ENCODE data around the gene IQCF5.
"Not testable (repeated sequence)": the region's sequence is repeated elsewhere in the genome, so short reads cannot be mapped to it uniquely, and the experiment has no call there.

IQCF5 gene

DNA sequence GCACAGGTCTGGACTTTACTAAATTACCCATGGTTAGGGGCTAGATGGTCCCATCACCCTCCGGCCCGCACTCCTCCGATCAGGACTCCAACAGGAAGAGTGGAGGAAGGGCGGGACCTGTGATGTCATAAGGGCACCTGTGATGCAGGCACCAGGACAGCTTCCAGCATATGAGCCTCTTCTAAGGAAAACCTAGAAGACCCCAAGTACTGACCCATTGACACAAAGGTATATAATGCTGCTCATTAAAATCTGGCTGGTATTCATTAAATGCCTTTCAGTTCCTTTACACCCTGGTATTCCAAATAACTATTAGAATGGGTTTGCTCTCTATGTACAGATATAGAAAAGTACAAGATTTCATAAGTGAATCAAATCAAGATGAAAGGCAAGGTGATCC lies at the start of gene IQCF5:
IQCF5 (minus strand) TSS at position 101 of the 400 bp plus-strand sequence; CDS start at position 31, 70 bp downstream.
- DNase-seq (ENCODE audit: low read depth): no peak
- no peak within 1 kb of the TSS for H3K4me3 ChIP-seq (ENCODE audit: low read depth, low read length)

GRCh38 chr3:51921081-51921578 lies 45.7 kb upstream of the IQCF5 start:
- no peak for DNase-seq (ENCODE audit: low read depth)
- no peak overlapping the region for H3K4me3 ChIP-seq (ENCODE audit: low read depth, low read length)

GRCh38 chr3:51916418-51916817 lies 41.0 kb upstream of the IQCF5 start:
- H3K4me3 ChIP-seq (ENCODE audit: low read depth, low read length): no peak overlapping the region
- DNase-seq (ENCODE audit: low read depth): no peak

GRCh38 chr3:51908026-51908425 lies 32.6 kb upstream of the IQCF5 start:
- no peak overlapping the region for H3K4me3 ChIP-seq (ENCODE audit: low read depth, low read length)
- DNase-seq (ENCODE audit: low read depth): no peak

GRCh38 chr3:51904034-51904823 lies 28.8 kb upstream of the IQCF5 start:
- DNase-seq (ENCODE audit: low read depth): no peak
- no peak overlapping the region for H3K4me3 ChIP-seq (ENCODE audit: low read depth, low read length)

DNA sequence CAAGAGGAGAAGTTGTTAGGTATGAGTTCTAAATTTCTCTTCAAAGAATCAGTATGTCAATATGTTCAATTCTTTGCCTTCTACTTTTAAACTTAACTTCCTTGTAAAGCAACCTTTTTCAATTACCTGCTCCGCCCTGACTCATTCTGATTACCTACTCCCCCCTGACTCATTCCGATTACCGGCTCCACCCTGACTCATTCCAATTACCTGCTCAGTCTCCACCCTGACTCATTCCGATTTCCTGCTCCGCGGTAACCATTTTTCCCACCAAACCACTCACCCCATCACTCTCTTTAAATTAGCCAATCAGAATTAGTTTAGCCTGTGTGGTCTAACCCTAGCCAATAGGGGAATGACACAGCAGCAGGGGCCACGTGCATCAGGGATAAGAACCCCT lies 27.0 kb upstream of the IQCF5 start:
- not testable (repeated sequence) for DNase-seq (ENCODE audit: low read depth); H3K4me3 ChIP-seq (ENCODE audit: low read depth, low read length)

GRCh38 chr3:51900043-51900442 lies 24.6 kb upstream of the IQCF5 start:
- DNase-seq (ENCODE audit: low read depth); H3K4me3 ChIP-seq (ENCODE audit: low read depth, low read length): not testable (repeated sequence)

DNA sequence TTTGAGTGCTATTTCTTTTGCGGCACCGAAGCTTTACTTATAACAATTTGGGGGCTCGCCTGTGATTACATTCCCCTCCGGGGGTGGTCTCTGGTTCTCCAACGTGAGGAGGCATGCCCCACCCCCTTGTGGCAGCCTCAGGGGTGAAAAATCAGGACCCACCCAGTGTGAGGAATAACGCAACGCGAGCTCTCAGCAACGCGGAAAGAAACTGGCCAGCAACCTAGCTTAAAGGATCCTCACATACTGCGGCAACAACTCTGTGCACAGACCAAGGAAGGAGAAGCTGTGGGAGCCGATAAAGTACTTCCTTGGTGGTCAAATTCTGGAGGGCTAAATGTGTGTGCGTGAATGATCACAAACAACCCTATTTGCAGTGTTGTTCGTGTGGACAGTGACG lies 22.0 kb upstream of the IQCF5 start:
- no peak overlapping the region for H3K4me3 ChIP-seq (ENCODE audit: low read depth, low read length)
- DNase-seq (ENCODE audit: low read depth): no peak

- no peak overlapping the region for H3K4me3 ChIP-seq (ENCODE audit: low read depth, low read length)
- DNase-seq (ENCODE audit: low read depth): no peak
Observed at GRCh38 chr3:51896607-51897305, 21.4 kb upstream of the IQCF5 start.

DNA sequence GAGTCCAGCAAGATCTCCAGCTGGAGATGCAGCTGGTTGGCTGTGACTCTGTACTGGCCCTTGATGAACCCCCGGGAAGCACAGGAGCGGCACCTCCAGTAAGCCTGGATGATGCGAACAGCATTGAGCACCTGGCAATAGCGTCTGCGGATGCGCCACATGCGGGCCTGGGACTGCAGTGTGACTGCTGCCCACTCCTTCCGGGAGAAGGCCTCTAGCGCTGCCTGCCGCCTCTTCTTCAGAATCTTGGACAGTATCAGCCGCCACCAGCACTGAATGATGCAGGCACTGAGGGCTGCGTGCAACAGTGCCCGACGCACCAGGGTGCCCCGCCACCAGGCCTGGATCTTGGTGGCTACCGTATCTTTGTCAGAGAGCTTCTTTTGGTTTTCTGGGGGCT lies 19.5 kb upstream of the IQCF5 start:
- no peak for DNase-seq (ENCODE audit: low read depth)
- H3K4me3 ChIP-seq (ENCODE audit: low read depth, low read length): no peak overlapping the region

DNA sequence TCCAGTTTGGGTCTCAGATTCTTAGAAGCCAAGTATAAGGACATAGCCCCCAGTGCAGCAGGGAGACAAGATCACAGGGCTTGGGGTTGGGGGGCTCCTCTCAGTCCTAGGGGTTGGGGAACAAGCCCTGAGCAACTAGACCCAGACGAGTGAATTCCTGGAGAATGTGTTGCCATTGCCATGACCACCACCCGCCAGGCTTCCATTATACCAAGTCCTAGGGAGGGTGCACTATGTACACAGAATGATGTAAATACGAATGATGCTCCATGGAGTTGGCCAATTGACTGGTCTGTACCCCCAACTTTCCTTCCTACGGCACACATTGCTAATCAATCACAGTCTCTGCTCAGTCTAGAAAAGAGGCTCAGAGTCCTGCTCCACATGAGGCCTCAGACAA lies 19.0 kb upstream of the IQCF5 start:
- DNase-seq (ENCODE audit: low read depth): no peak

GRCh38 chr3:51891242-51892039 lies 16.0 kb upstream of the IQCF5 start:
- no peak overlapping the region for H3K4me3 ChIP-seq (ENCODE audit: low read depth, low read length)
- DNase-seq (ENCODE audit: low read depth): no peak

More for the DNA sequence above, 19.0 kb upstream of the IQCF5 start:
- H3K4me3 ChIP-seq (ENCODE audit: low read depth, low read length): no peak overlapping the region

DNA sequence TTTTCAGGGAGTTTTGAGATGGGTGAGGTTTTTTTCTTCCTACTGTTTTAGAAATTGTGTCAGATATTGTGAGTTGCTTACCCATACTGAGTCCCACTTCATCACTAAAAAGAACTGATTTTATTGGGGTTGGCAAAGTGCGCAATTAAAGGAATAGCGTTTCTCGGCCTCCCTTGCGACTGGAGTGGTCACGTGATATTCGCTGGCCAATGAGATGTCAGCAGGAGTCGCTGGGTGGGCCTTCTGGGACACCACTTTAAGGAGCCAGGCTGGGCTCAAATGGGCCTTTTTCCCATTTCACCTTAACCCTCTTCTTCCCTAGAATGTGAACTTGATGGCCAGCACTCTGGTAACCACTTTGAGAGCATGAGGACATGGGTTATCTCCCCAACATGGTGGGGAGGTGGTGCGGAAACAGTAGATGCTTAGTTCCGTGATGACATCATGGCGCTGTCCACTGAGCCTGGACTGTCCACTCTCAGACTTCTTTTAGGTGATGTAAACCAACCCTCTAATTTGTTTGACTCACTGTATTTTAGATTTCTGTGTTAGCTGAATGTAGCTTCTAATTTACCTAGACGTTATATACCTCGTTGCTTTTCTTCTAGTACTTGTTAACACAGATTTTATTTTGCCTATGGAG lies 13.2 kb upstream of the IQCF5 start:
- no peak overlapping the region for H3K4me3 ChIP-seq (ENCODE audit: low read depth, low read length)
- DNase-seq (ENCODE audit: low read depth): no peak

DNA sequence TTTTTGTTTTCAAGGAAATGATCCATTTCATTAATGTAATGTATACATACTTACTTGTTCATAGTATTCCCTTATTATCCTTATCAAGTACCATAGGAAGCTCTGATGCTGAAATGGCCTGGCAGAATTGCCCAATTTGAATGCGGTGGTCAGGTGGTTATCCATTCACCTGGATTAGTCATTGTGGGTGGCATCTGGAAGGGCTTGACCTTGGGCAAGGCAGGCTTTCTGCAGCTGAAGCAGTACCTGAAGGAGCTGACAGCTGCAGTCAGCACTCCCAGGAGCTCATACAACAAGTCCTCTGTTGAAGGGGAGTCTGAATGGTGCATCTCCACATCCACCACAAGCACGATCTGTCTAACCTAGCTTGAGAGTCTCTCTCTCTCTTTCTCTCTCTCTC lies 12.2 kb upstream of the IQCF5 start:
- H3K4me3 ChIP-seq (ENCODE audit: low read depth, low read length): no peak overlapping the region
- no peak for DNase-seq (ENCODE audit: low read depth)

DNA sequence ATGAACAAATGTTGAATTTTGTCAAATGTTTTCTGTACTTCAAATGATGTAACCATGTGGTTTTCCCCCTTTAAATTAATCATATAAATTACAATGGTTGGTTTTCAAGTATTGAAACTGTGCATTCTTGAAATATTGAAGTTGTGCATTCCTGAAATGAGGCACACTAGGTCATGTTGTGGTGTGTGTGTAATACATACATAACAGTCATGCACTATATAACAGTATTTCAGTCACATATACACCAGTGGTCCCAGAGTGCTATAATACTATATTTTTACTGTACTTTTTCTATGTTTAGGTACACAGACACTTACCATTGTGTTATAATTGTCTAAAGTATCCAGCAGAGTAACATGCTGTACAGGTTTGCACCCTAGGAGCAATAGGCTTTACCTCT lies 11.0 kb upstream of the IQCF5 start:
- no peak overlapping the region for H3K4me3 ChIP-seq (ENCODE audit: low read depth, low read length)
- no peak for DNase-seq (ENCODE audit: low read depth)

DNA sequence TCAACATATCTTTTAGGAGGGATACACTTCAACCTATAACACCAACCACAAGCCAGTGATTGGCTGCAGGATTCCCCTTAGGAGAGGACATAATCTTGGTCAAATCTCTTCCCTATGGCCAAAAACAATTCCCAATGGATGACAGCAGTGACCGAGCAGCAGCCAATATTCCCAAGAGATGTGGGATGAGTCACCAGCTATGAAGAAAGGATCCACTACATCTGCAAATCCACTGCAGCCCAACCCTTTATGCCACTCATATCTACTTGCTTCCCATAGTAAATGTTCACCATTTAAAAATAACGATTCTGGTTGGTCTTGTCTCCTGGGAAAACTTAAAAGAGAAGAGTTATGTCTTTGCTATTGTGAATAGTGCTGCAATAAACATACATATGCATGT lies 4.5 kb upstream of the IQCF5 start:
- no peak for DNase-seq (ENCODE audit: low read depth)
- no peak overlapping the region for H3K4me3 ChIP-seq (ENCODE audit: low read depth, low read length)

GRCh38 chr3:51876186-51876585 lies 785 bp upstream of the IQCF5 start:
- no peak overlapping the region for H3K4me3 ChIP-seq (ENCODE audit: low read depth, low read length)
- DNase-seq (ENCODE audit: low read depth): no peak

DNA sequence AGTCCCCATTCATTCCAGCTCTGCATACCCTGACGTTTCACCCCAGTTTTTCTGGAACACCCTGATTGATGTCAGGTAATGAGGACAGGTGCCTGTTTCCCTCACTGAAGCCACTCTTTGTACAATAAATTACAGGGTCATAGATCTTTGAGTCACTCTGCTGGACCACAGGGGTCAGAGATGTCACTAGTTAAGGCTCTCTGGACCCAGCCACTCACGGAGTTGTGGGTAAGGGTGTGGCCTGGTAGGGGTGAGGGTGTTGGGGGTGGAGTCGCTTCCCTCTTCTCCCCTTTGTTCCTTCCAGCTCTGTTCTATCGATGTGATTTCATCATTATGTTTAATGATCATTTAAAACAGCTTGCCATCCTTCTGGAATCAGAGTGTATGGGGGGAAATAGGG lies 512 bp downstream of the IQCF5 start:
- DNase-seq (ENCODE audit: low read depth): no peak
- H3K4me3 ChIP-seq (ENCODE audit: low read depth, low read length): no peak overlapping the region

GRCh38 chr3:51874411-51874810 lies 990 bp downstream of the IQCF5 start:
- no peak overlapping the region for H3K4me3 ChIP-seq (ENCODE audit: low read depth, low read length)
- DNase-seq (ENCODE audit: low read depth): no peak

DNA sequence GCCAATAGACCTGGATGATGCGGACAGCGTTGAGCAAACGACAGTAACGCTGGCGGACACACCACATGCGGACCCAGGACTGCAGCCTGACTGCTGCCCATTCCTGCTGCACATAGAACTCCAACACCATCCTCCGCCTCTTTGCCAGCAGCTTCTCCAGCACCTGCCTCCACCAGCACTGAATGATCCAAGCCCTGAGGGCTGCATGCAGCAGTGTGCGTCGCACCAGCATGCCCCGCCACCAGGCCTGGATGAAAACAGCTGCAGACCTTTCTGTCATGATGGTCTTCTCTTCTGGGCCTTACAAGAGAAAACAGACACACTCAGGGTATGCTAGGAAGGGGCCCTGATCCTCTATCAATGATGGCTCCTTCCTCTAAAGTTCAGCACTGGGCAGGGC lies 1.5 kb downstream of the IQCF5 start:
- DNase-seq (ENCODE audit: low read depth): no peak
- H3K4me3 ChIP-seq (ENCODE audit: low read depth, low read length): no peak overlapping the region

Data from skeletal muscle cell (primary cell).